HG02610 (cell line): ENCODE results near the gene CTDSPL.
"Not testable (repeated sequence)": the region's sequence is repeated elsewhere in the genome, so short reads cannot be mapped to it uniquely, and the experiment has no call there.

Experiments used
- ATAC-seq: cut with Tn5 transposase; IDR thresholded peaks from one replicate; pipeline ENCODE4 v1.9.1; 2021; ENCODE audit warnings: mild to moderate bottlenecking, moderate library complexity; ENCODE audit not compliant: unreplicated experiment

The CTDSPL gene, protein sequence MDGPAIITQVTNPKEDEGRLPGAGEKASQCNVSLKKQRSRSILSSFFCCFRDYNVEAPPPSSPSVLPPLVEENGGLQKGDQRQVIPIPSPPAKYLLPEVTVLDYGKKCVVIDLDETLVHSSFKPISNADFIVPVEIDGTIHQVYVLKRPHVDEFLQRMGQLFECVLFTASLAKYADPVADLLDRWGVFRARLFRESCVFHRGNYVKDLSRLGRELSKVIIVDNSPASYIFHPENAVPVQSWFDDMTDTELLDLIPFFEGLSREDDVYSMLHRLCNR

DNA sequence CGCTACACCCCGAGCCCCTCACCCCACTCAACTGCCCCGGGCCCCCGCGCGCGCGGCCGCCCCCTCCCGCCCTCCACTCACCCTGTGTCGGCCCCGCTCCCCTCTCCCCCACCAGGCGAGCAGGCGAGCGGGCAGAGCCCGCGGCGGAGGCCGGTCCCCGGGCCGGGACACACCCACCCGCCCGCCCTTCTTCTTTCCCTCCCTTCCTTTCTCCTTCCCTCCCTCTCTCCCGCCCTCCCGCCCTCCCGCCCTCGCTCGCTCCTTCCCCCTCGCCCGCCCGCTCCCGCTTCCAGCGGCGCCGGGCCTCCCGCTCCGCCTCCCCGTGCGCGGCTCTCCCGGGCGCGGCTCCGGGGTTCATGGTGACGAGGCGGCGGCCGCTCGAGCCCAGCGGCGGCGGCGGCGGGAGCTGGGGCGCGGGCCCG, at the start of gene CTDSPL:
CTDSPL (plus strand) TSS at position 261 of the 422 bp plus-strand sequence. CDS start 320 bp downstream, outside the sequence.
- ATAC-seq, result no peak

DNA sequence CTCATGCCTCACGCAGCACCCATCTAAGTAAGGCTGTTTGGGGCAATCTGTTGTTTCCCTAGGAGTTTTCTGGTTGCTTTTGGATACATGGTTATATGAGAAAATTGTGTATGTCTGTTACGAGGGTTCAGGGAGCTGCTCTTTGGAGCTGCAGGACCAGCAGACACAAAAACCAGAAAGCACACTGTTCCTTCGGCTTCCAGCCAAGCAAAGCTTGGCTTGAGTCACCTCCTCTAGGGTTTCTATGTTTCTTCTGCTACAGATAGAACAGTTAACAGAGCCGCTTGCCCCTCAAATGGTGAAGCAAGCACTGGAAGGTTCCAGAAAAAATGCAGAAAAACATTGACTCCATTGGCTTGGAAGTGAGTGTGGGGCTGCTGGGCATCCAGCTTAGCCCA, 49.2 kb upstream of the CTDSPL start:
- no peak for ATAC-seq

DNA sequence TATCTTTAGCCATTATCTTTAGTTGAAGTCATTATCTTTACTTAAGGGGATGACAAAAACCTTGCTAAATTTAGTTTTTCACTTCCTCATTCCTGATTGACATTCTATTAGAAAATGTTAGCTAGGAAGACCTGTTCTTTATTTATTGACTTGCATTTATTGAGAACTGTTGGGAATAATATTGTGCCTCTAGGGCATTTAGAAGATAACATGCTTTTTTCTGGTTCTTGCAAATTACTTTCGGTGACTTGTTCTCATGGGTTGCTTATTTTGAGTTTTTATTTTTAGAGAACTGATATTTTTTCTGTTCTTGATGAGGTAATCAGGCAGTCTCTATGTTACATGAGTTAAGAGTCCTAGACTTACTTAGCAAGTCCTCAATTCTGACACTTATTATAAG, 48.3 kb upstream of the CTDSPL start:
- no peak for ATAC-seq

DNA sequence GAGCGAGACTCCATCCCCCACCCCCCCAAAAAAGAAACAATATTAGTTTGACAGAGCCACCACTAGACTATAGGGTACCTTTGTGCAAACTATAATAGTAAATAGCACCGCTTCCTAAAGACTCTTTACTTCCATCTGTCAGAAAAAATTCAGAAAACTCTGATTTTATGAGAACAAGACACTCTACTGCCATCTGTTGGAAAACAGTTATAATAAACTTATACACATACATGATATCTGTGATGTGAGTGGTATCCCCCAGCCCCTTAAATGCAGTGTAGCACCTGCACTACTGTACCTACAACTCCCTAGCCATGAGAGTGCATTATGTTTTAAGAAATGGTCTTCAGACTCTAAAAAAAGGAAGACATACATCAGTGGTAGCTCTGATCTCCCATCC, 47.1 kb upstream of the CTDSPL start:
- ATAC-seq, result no peak

DNA sequence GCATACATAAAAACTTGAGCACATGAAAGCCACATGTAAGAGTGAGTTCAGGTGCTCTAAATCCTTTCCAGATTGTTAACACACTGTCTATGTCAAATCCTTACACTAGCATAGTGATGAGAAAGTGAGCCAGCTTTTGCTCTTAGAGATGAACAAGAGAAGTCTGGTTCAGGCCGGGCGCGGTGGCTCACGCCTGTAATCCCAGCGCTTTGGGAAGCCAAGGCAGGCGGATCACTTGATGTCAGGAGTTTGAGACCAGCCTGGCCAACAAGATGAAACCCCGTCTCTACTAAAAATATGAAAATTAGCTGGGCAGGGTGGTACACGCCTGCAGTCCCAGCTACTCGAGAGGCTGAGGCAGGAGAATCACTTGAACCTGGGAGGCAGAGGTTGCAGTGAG, 46.5 kb upstream of the CTDSPL start:
- ATAC-seq, result not testable (repeated sequence)

DNA sequence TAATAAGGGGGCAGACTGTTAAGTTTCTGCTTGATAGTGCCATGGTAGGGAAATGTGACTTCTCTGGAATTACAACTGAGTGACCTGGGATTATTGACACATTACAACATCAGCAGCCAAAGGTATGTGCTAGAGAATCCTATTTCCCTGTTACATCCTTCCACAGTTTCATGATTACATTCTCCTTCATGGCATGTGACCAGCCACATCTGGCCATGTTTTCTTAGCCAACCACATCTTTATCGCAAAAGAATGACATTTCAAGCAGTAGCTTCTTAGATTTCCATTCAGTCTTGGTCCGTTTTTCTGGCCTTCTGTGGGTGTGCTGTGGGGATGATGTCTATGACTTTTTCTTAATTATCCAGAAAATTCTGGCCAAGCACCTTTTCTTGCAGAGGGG, 45.4 kb upstream of the CTDSPL start:
- no peak for ATAC-seq

DNA sequence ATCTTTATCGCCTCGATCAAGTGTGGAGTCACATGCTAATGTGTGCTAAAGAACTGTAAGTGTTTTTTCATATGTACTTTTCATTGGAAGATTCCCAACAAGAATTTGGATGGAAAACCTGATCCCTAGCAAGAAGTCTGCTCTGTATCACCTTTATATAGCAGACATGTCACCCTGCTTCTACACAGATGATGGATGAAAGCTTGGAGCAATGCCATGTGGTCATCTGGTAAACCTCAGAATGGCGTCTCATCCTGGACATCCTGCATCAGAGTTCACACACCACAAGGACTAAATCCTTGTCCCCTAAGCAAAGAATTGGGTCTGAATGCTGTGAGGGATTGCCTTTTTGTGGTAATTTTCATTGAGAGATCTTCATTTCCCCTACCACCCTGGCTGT, 42.1 kb upstream of the CTDSPL start:
- ATAC-seq, result no peak

DNA sequence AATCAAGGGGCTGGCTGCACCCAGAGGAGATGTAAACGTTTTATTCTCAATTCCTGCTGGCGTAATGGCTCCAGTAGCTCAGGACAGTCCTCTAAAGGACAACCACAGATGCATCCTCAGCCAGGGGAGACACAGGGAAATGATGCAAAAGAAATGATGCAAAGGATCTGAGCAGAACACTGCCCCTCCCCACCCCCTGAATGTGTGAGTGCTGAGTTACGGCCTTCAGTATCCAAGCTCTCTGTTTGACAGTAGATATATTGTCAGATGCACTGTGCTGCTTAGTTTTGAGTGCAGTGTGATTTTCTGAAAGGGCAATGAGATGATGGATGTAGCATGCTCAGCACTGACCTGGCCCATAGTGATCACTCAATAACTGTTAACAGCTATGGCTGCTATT, 41.4 kb upstream of the CTDSPL start:
- ATAC-seq, result no peak

DNA sequence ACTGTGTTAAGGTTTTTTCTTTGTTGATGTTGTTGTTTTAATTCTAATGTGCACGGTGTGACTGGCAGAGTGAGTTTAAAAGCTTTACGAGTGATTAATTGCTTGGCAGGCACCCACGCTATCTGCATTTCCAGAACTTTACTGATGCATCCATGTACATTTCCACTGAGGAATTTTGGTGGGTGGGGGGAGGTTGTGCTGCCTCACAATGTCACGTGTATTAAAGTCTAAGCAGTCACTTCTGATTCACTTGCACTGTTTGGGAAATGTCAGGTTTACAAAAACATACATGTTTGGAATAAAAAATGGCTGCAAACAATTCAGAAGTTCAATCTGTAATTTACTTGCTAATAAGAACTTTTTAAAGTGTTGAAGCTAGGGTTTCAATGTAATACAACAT, 38.5 kb upstream of the CTDSPL start:
- ATAC-seq, result no peak

DNA sequence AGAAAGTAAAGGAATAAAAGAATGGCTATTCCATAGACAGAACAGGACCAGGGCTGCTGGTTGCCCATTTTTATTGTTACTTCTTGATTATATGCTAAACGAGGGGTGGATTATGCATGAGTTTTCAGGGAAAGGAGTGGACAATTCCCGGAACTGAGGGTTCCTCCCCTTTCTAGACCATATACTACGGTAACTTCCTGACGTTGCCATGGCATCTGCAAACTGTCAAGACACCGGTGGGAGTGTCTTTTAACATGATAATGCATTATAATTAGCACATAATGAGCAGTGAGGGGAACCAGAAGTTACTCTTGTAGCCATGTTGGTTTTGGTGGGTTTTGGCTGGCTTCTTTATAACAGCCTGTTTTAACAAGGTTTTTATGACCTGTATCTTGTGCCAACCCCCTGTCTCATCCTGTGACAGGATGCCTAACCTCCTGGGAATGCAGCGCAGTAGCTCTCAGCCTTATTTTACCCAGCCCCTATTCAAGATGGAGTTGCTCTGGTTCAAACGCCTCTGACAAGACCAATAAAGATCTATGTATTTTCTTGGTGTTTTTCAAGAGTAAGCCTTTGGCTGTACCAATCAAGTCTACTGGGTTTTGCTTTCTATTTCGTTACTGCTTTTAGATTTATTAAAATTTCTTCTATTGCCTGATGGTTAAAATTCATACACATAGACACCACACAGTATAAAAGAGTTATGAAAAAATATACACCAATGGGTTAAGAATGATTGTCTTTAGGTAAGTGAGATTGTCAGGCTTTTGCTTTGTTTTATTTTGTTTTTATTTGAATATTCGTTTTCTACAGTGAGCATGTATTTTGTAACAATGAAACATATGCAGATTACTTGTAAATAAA, 37.4 kb upstream of the CTDSPL start:
- no peak for ATAC-seq

DNA sequence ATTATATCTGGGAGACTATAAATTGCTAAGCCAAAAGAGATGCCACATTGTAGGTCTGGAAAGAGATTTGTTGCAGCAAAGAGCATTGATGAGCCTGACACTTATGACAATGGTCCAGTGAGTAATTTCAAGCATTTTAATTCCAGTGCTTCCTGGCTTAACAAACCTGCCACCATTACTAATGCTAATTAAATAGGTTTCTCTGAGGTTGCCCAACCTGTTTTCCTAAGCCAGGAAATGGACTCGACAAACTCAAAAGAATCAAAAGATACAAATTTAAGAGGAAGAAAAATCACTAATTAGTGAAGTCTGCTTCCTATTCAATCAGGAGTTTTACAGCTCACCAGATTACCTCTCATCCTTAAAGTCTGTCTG, 36.7 kb upstream of the CTDSPL start:
- no peak for ATAC-seq

DNA sequence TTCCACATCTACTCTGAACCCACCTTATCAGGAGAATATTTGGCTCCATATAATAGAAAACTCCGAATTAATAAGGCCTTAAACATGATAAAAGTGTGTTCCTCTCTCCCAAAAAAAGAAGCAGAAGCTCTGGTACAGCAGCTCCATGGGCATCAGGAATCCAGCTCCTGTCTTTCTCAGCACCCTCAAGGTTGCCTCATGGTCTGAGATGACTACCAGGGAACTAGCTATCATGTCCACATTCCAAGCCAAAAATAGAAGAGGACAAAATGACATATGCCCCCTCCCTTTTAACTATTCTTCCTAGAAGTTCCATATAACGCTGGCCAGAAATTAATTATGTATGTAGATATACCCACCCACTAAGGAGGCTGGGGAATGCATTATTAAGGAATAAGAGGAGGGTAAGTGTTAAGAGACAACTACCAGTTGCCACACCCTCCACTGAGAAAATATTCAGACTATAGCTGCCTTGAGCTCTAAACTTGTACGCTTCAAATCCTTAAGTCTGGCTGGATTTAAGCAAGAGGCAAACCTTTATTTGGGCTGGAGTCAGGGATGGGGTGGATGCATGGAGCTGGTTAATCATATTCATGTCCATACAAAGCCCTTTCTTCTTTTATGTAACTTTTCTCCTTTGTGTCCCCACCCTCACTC, 35.8 kb upstream of the CTDSPL start:
- no peak for ATAC-seq

DNA sequence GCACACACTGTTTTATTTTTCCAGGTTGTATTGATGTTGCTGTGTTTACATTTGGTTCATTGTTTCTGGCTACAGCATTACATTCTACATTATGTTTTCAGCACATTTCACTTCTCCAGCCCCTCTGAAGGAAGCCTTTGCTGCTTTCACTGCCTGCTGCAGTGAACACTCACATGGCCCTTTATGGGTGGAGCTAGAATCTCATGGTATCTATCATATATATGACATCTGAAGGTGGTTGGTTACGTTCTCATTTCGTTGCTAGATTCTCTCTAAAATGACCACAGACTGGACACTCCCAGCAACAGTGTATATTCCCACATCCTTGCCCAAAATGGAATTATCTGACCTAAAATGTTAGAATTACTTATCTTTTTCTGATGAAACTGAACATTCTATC, 35.2 kb upstream of the CTDSPL start:
- no peak for ATAC-seq

DNA sequence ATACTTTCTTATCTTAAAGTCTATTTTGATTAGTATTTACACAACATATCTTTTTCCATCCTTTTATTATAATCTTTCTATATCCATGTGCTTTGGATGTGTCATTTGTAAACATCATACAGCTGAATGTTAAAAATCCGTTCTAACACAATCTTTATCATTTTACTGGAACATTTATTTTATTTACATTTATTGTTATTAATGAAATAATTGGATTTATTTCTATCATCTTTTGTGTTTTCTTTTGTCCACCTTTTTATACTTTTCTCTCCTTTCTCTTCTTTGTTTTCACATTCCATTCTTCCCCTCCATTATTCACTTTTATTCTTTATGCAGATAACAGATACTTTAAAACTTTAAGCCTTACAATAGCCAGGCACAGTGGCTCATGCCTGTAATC, 34.7 kb upstream of the CTDSPL start:
- ATAC-seq, result no peak

DNA sequence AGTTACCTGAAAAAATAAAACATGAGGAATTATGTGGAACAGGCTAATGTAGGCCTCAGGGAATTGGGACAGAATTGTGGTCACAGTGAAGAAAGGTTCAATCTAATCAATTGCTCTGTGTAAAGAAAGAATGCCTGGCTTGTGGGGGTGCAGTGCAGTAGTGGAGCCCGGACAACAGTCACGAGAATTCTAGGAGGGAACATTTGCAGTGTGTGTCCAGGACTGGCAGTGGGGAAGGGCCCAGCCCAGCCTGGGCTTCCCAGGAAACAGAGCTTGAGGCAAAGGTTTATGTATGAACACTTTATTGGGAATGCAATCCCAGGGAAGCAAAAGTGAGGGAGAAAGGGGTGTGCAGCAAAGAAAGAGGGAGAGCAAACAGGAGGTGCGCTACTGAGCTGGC, 29.2 kb upstream of the CTDSPL start:
- ATAC-seq, result no peak

DNA sequence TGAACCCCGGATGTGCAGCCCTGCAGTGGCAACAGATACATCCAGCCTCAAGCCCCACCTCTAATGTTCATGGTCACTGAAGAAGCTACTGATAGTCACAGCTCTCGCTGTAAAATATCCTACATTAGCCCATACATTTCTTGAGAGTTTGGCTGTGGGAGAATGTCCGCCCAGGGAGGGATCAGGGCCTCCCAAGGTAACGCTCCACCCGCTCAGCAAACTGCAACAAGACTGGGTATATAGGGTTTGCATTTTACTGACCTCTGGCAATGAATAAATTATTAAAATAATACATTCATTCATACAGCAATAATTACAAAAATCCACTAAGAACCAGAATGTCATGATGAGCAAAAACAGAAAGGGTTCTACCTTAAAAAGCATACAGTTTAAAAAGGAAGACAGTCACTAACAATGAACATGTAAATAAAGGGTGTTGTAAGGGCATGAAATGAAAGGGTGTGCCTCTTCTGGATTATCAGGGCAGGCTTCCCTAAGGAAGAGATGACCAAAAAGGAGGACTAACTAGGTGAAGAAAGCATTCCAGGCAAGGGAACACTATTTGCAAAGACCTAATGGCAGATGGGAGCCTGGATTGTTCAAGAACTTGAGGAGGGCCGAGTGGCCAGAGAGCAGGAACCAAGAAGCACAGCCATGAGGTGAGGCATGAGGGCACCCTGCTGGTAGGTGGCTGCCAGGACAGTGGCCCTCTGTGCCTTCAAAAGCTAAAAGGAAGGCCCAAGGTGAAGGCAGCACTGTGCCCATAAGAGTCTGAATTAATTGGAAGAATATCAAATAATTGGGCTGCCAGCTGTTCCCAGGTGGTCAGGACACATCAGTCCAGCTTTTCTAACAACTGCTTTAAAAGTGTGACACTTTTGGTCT, 28.1 kb upstream of the CTDSPL start:
- no peak for ATAC-seq

DNA sequence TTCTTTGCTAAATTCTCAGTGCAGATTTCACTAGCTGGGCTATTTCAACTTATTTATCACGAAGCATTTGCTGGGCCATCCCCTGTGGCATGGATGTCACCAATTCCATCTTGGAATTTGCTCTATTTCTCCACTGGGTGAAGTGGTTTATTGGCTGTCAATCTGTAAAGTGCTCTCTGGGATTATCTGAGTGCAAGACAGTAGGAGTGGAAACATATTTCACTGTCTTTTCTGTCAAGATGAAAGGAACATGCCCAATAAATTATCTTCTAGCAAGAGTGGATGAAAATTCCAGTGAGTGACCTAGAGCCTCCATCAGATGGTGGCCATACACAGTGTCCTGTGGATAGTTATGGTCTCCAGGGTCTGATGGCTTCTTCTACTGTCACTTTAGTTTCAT, 25.1 kb upstream of the CTDSPL start:
- no peak for ATAC-seq

DNA sequence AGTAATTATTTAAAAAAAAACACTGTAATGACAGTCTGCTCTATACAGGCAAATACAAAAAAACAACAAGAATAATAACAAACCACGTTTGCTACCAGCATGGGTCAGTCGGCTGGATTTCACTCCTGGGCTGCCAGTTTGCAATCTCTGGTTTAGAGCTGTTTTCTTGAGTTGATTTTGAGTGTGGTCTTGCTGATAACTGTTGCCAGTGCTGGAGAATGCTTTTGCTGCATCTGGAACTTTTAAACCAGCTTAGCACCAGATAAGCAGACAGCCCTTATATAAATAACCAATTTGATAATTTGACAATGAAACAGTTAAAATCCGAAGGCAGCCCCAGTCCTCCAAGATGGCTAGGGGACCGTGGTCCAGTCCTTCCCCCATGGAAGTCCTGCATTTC, 14.0 kb upstream of the CTDSPL start:
- ATAC-seq, result no peak

DNA sequence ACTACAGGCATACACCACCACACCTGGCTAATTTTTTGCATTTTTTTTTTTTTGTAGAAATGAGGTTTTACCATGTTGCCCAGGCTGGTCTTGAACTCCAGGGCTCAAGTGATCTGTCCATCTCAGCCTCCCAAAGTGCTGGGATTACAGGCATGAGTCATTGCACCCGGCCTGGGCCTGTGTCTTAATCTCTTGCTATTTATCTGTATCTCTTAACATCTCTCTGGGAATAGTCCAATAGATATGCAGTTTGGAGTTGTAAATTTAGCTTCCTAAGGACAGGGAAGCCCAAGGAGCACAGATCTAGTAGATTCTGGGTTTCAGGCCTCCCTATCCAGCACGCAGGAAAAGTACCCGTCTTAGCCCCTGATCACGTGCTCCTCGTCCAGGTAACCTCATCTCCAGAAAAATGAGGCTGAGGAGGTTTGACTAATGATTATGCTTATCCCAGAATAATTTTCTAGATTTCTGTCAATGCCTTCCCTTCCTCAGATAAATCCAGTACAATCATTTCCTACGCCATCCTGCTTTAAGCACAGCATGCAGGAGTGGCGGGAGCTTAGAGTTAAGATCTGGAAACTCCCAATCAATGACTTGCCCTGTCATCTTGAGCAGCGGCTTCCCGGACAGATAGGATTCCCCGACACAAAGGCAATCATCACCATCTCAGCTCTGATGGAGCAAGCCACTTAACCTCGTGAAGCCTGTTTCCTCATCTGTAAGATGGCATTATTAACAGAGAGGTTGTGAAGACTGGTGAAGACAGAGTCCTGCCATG, 12.3 kb upstream of the CTDSPL start:
- no peak for ATAC-seq

DNA sequence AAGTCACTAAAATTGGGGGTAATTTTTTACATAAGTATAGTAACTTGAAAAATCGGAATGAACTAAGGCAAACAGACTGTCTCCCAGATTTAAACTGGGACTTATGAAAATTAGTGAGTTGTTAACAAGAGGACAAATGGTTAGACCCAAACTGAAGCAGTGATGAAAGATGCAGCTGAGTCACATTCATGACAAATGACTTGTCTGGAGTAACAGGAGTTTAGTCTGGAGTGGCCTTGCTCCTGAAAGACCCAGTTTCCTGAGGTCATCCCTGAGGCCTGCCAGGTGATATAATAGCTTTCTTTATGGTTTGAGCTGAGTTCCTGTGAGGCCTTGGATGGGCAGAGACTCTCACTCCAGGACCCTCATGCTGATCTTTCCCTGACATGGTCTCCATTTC, 9.6 kb upstream of the CTDSPL start:
- no peak for ATAC-seq
